Esophagus muscularis mucosa (tissue), 4 donors: ENCODE measurements around the gene SERPINF2. TPM values are rescaled to one million over a fixed set of nuclear protein-coding genes. Genes with fewer than 3 reads are reported as not detected.
"Not testable (repeated sequence)": the region's sequence is repeated elsewhere in the genome, so short reads cannot be mapped to it uniquely, and the experiment has no call there.

ENCODE experiments used
- DNase-seq: peaks from one replicate; pipeline ENCODE4 v3.0.0-alpha.2; 2017; ENCODE audit errors: extremely low spot score
- H3K27ac ChIP-seq, 4 donors: fragments of 200-600 bp; sonication (generic); replicated peaks in 1 of 4; 1 replicate in 3 of 4; 2 replicates in 1 of 4; pipeline ENCODE4 v1.5.1; 2016 to 2019; ENCODE audit warnings: mild to moderate bottlenecking in 1 of 4
- H3K27me3 ChIP-seq, 4 donors: fragments of 200-600 bp; sonication (generic); one replicate each; pipeline versions ENCODE4 v1.5.1 to v1.6.0; 2016 to 2019
- H3K36me3 ChIP-seq, 4 donors: fragments of 200-600 bp; sonication (generic); one replicate each; pipeline ENCODE4 v1.5.1; 2016 to 2019
- H3K4me1 ChIP-seq, 4 donors: fragments of 200-600 bp; sonication (generic); one replicate each; pipeline ENCODE4 v1.5.1; 2016 to 2019
- H3K4me3 ChIP-seq, 4 donors: fragments of 200-600 bp; sonication (generic); 1 replicate in 2 of 4; 2 replicates in 2 of 4; pipeline ENCODE4 v1.5.1; 2016 to 2019; ENCODE audit warnings: mild to moderate bottlenecking in 4 of 4, moderate library complexity in 1 of 4
- H3K9me3 ChIP-seq, 4 donors: fragments of 200-600 bp; sonication (generic); 1 replicate in 3 of 4; 2 replicates in 1 of 4; pipeline ENCODE4 v1.5.1; 2016 to 2019
- CTCF ChIP-seq, 3 experiments: fragments of 200-600 bp in 2 of 3; fragments of 450-650 bp in 1 of 3; sonication (generic) in 2 of 3; IDR thresholded peaks; one replicate each; pipeline ENCODE4 v1.5.1; 2017 to 2019; ENCODE audit warnings: antibody characterized with exemption in 3 of 3, mild to moderate bottlenecking in 2 of 3, moderate library complexity in 1 of 3
- EP300 ChIP-seq: sonication (generic); formaldehyde crosslinking; IDR thresholded peaks from one replicate; pipeline ENCODE4 v1.6.1; 2017; ENCODE audit warnings: antibody characterized with exemption
- POLR2A ChIP-seq: fragments of 450-650 bp; IDR thresholded peaks from one replicate; pipeline ENCODE4 v1.6.1; 2017; ENCODE audit warnings: antibody characterized with exemption, moderate library complexity, mild to moderate bottlenecking, low read depth
- POLR2AphosphoS5 ChIP-seq, 2 donors: sonication (generic); formaldehyde crosslinking; IDR thresholded peaks; one replicate each; pipeline ENCODE4 v1.6.1; 2017; ENCODE audit warnings: antibody characterized with exemption in 2 of 2
- WGBS: methylation state at CpG from one replicate; pipeline ENCODE4 v1.1.5; 2018; 5-methylcytosine and 5-hydroxymethylcytosine counted together
- intact Hi-C: fragments of 100-400 bp; cut with DNase I; formaldehyde crosslinking; loops from one replicate; pipeline ENCODE4 v1.15.1; 2023
- total RNA-seq, 4 donors: library from RNA; depleted of rRNA; stranded (reverse); fragments of >200 nt; gene quantifications; one replicate each; pipeline versions ENCODE4 v1.1.0 to v1.2.1, GENCODE V29; 2016

The SERPINF2 gene
- total RNA-seq, 4 donors from 2014 or later = 2.4 to 7.5 (median 3.4) TPM

- peaks cover 9 to 29% (median 22%) of the 10 kb centered on the region in 4 donors for H3K36me3 ChIP-seq
- TF ChIP-seq CTCF (IDR thresholded peaks at IDR 0.05) = no peak
- no peak for TF ChIP-seq POLR2A
- no peak for TF ChIP-seq POLR2AphosphoS5 (IDR thresholded peaks at IDR 0.05)
- no peak for TF ChIP-seq EP300
- peaks cover 20 to 24% (median 22%) of the 10 kb centered on the region in 4 donors for H3K4me1 ChIP-seq
- no peaks in the 10 kb centered on the region for H3K9me3 ChIP-seq
- H3K4me3 ChIP-seq = no peak overlapping the region
- H3K27ac ChIP-seq = peak overlapping the region; percentile 57 to 81 (median 62)
- no peaks in the 10 kb centered on the region for H3K27me3 ChIP-seq
- DNase-seq = no peak
- WGBS = 64% methylated on average over 3 of the region's 3 CpGs
- intact Hi-C loops = loop anchor here (10.0 kb wide), 1 partner anchor 67 kb away; no protein-coding TSS in a partner anchor
These were observed 54.7 kb downstream of the SERPINF2 start for GRCh38 chr17:1797323-1797722.

GRCh38 chr17:1797846-1798245, 55.2 kb downstream of the SERPINF2 start:
- H3K4me1 ChIP-seq = peaks cover 20 to 24% (median 22%) of the 10 kb centered on the region in 4 donors
- peak overlapping the region in 2 of 4 donors; percentile 65 to 81 for H3K27ac ChIP-seq
- not testable (repeated sequence) for H3K4me3 ChIP-seq, H3K27me3 ChIP-seq, DNase-seq, H3K9me3 ChIP-seq
- WGBS = 97% methylated on average over 8 of the region's 8 CpGs
- peaks cover 9 to 33% (median 26%) of the 10 kb centered on the region in 4 donors for H3K36me3 ChIP-seq
- intact Hi-C loops = loop anchor here (10.0 kb wide), 1 partner anchor 67 kb away; no protein-coding TSS in a partner anchor

- peaks cover 20 to 22% (median 21%) of the 10 kb centered on the region in 4 donors for H3K4me1 ChIP-seq
- no peaks in the 10 kb centered on the region for H3K9me3 ChIP-seq
- H3K27ac ChIP-seq = no peak overlapping the region
- intact Hi-C loops = no loop called here
- no peak for DNase-seq
- no peaks in the 10 kb centered on the region for H3K27me3 ChIP-seq
- H3K36me3 ChIP-seq = peaks cover 22 to 53% (median 39%) of the 10 kb centered on the region in 4 donors
- TF ChIP-seq CTCF (IDR thresholded peaks at IDR 0.05) = no peak
- TF ChIP-seq EP300 = no peak
- no peak overlapping the region for H3K4me3 ChIP-seq
- whole genome bisulfite sequencing = 97% methylated on average over 7 of the region's 7 CpGs
These were observed 57.6 kb downstream of the SERPINF2 start for GRCh38 chr17:1800240-1800639.

- no peak overlapping the region for H3K27ac ChIP-seq
These were observed 58.0 kb downstream of the SERPINF2 start for GRCh38 chr17:1800712-1801111.

GRCh38 chr17:1802429-1802828, 59.8 kb downstream of the SERPINF2 start:
- no peak for TF ChIP-seq CTCF (IDR thresholded peaks at IDR 0.05)
- no peak for TF ChIP-seq POLR2A
- TF ChIP-seq POLR2AphosphoS5 (IDR thresholded peaks at IDR 0.05) = no peak
- no peak for TF ChIP-seq EP300
- H3K27ac ChIP-seq = no peak overlapping the region
- no peaks in the 10 kb centered on the region for H3K27me3 ChIP-seq
- intact Hi-C loops = no loop called here
- DNase-seq = no peak
- H3K36me3 ChIP-seq = peaks cover 22 to 60% (median 39%) of the 10 kb centered on the region in 4 donors
- WGBS = 94% methylated on average over 1 of the region's 1 CpG
- peaks cover 5 to 12% (median 6%) of the 10 kb centered on the region in 4 donors for H3K4me1 ChIP-seq
- H3K4me3 ChIP-seq = no peak overlapping the region
- no peaks in the 10 kb centered on the region for H3K9me3 ChIP-seq

More at GRCh38 chr17:1800712-1801111, 58.0 kb downstream of the SERPINF2 start:
- intact Hi-C loops = no loop called here
- 77% methylated on average over 4 of the region's 4 CpGs for WGBS
- TF ChIP-seq EP300 (no peak), CTCF (IDR thresholded peaks at IDR 0.05) (no peak), POLR2A (no peak), POLR2AphosphoS5 (IDR thresholded peaks at IDR 0.05) (no peak)
- H3K4me3 ChIP-seq = no peak overlapping the region
- DNase-seq = no peak
- H3K36me3 ChIP-seq = peaks cover 22 to 53% (median 39%) of the 10 kb centered on the region in 4 donors
- H3K27me3 ChIP-seq = no peaks in the 10 kb centered on the region
- no peaks in the 10 kb centered on the region for H3K9me3 ChIP-seq
- H3K4me1 ChIP-seq = peaks cover 20 to 22% (median 21%) of the 10 kb centered on the region in 4 donors
